ENCODE results near the gene STYX.

DNA sequence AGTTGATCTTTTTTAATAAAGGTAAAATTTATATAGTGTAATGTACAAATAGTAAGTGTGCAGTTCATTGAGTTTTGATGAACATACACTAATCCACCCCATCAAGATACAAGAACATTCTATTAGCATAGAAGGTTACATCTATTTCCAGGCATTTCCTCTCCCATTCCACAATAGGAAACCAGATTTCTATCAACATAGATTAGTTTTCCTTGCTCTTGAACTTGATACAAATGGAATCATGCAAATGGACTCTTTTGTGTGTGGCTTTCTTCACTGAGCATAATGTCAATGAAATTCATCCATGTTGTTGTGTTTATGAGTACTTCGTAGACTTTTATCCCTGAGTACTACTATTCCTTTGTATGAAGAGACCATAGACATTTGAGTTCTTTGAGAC is 10.8 kb downstream of the STYX start:
- TF ChIP-seq, protein P1, sequence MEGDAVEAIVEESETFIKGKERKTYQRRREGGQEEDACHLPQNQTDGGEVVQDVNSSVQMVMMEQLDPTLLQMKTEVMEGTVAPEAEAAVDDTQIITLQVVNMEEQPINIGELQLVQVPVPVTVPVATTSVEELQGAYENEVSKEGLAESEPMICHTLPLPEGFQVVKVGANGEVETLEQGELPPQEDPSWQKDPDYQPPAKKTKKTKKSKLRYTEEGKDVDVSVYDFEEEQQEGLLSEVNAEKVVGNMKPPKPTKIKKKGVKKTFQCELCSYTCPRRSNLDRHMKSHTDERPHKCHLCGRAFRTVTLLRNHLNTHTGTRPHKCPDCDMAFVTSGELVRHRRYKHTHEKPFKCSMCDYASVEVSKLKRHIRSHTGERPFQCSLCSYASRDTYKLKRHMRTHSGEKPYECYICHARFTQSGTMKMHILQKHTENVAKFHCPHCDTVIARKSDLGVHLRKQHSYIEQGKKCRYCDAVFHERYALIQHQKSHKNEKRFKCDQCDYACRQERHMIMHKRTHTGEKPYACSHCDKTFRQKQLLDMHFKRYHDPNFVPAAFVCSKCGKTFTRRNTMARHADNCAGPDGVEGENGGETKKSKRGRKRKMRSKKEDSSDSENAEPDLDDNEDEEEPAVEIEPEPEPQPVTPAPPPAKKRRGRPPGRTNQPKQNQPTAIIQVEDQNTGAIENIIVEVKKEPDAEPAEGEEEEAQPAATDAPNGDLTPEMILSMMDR (IDR thresholded peaks at IDR 0.05), result no peak
- TF ChIP-seq POLR2AphosphoS5 (IDR thresholded peaks at IDR 0.05) (no peak), POLR2A (IDR thresholded peaks at IDR 0.05) (no peak), EP300 (IDR thresholded peaks at IDR 0.05) (no peak)

Measured in upper lobe of left lung (tissue), 4 donors.